ENCODE data around the gene GOLGB1. TPM values are rescaled to one million over a fixed set of nuclear protein-coding genes. Genes with fewer than 3 reads are reported as not detected.
"Not testable (repeated sequence)": the region's sequence is repeated elsewhere in the genome, so short reads cannot be mapped to it uniquely, and the experiment has no call there.

GOLGB1 gene
- polyA plus RNA-seq, 1 experiment: 35.7 TPM

- ChIA-PET CTCF (no interaction called here), POLR2A (no interaction called here)
- H3K4me3 ChIP-seq (ENCODE audit: low read depth, low read length): no peak overlapping the region
- no peaks in the 10 kb centered on the region for H3K27me3 ChIP-seq (ENCODE audit: control insufficient read depth, insufficient read depth, low read length)
- TF ChIP-seq, protein P1, sequence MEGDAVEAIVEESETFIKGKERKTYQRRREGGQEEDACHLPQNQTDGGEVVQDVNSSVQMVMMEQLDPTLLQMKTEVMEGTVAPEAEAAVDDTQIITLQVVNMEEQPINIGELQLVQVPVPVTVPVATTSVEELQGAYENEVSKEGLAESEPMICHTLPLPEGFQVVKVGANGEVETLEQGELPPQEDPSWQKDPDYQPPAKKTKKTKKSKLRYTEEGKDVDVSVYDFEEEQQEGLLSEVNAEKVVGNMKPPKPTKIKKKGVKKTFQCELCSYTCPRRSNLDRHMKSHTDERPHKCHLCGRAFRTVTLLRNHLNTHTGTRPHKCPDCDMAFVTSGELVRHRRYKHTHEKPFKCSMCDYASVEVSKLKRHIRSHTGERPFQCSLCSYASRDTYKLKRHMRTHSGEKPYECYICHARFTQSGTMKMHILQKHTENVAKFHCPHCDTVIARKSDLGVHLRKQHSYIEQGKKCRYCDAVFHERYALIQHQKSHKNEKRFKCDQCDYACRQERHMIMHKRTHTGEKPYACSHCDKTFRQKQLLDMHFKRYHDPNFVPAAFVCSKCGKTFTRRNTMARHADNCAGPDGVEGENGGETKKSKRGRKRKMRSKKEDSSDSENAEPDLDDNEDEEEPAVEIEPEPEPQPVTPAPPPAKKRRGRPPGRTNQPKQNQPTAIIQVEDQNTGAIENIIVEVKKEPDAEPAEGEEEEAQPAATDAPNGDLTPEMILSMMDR (IDR thresholded peaks at IDR 0.05; ENCODE audit: low read depth, low read length): no peak
- peaks cover 4% of the 10 kb centered on the region; the same call in 1 of the 2 replicates for H3K9me3 ChIP-seq (ENCODE audit: control insufficient read depth, insufficient read depth, low read length)
- no peak for DNase-seq (ENCODE audit: low read depth, low spot score)
- H3K27ac ChIP-seq (ENCODE audit: low read depth, low read length): no peak overlapping the region
Observed at GRCh38 chr3:121752772-121753171, 3.2 kb upstream of the GOLGB1 start.

DNA sequence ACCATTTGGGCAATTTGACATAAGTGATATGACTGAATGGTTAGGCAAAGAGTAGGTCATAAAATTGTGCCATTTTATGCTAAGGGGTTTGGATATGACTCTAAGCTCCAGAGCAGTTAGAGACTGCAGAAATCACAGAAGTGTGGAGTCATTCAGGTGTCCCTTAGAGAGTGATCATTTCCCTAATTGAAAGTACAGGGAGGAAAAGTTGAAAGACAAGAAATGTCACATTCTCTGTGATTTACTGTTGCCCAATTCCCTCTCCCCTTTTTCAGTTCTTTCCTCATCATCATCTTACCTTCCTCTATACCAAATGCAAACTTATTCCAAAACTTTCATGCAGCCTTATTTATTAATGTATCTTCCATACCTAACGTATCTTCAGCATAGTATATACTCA, 2.7 kb upstream of the GOLGB1 start:
- Histone ChIP-seq H3K27me3 (ENCODE audit: control insufficient read depth, insufficient read depth, low read length) (no peaks in the 10 kb centered on the region), H3K9me3 (ENCODE audit: control insufficient read depth, insufficient read depth, low read length) (peaks cover 4% of the 10 kb centered on the region; the same call in 1 of the 2 replicates), H3K4me3 (ENCODE audit: low read depth, low read length) (no peak overlapping the region), H3K27ac (ENCODE audit: low read depth, low read length) (no peak overlapping the region)
- TF ChIP-seq, protein P1 (IDR thresholded peaks at IDR 0.05; ENCODE audit: low read depth, low read length): no peak
- DNase-seq (ENCODE audit: low read depth, low spot score): no peak
- CTCF ChIA-PET: no interaction called here
- POLR2A ChIA-PET: no interaction called here

DNA sequence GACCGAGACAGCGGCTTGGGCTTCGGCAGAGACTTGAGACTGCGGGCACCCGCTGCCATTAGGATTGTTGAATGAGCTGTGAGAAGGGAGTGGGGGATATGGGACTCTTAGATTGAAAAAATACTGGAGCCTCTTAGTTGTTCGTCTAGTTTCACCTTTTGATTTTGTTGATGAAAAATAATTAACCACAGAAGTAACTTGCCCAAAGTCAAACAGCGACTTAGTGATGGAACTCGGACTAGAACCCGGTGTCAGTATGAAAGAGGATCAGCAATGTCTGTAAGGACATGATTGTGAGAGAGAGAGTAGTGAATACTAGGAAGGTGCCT, 510 bp upstream of the GOLGB1 start:
- no peak for DNase-seq (ENCODE audit: low read depth, low spot score)
- Histone ChIP-seq H3K27me3 (ENCODE audit: control insufficient read depth, insufficient read depth, low read length) (no peaks in the 10 kb centered on the region), H3K9me3 (ENCODE audit: control insufficient read depth, insufficient read depth, low read length) (peaks cover 4% of the 10 kb centered on the region; the same call in 1 of the 2 replicates), H3K4me3 (ENCODE audit: low read depth, low read length) (peak overlapping the region; percentile 92), H3K27ac (ENCODE audit: low read depth, low read length) (peak overlapping the region; percentile 4)
- ChIA-PET CTCF (no interaction called here), POLR2A (no interaction called here)
- TF ChIP-seq, protein P1 (IDR thresholded peaks at IDR 0.05; ENCODE audit: low read depth, low read length): no peak

GRCh38 chr3:121748680-121749275, 763 bp downstream of the GOLGB1 start:
- DNase-seq (ENCODE audit: low read depth, low spot score): no peak
- H3K9me3 ChIP-seq (ENCODE audit: control insufficient read depth, insufficient read depth, low read length): peaks cover 4% of the 10 kb centered on the region; the same call in 1 of the 2 replicates
- ChIA-PET POLR2A (interaction anchor here (0.6 to 0.7 kb wide), 2 partner anchors 12 to 22 kb away, joined by 3 read pairs; no protein-coding TSS in a partner anchor), CTCF (interaction anchor here (0.6 to 1.2 kb wide), 3 partner anchors 17 to 202 kb away, joined by 3 read pairs; no protein-coding TSS in a partner anchor)
- H3K27me3 ChIP-seq (ENCODE audit: control insufficient read depth, insufficient read depth, low read length): no peaks in the 10 kb centered on the region
- TF ChIP-seq, protein P1 (IDR thresholded peaks at IDR 0.05; ENCODE audit: low read depth, low read length): no peak
- peak overlapping the region; percentile 92 for H3K4me3 ChIP-seq (ENCODE audit: low read depth, low read length)
- peak overlapping the region; percentile 93 for H3K27ac ChIP-seq (ENCODE audit: low read depth, low read length)

DNA sequence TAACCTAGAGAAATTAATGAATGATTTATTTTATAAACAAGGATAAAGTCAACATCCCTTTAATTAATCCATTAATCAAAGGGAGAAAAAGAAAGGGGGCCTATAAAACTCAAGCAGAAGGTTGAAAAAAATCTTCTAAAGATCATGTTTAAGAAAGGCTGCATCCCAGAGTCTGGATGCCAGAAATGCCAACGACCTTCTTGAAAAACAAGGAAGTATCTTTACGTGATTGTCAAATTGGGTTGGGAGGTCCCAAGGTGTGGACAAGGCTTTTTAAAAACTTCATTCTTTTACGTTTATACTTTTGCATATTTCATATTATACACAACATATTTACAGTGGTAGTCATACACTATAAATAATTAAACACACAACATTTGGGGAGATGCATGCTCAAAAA, 1.6 kb downstream of the GOLGB1 start:
- ChIA-PET POLR2A (interaction anchor here (0.6 to 0.7 kb wide), 2 partner anchors 13 to 21 kb away, joined by 3 read pairs; no protein-coding TSS in a partner anchor), CTCF (interaction anchor here (1.0 to 1.2 kb wide), 2 partner anchors 18 to 201 kb away, joined by 3 read pairs; no protein-coding TSS in a partner anchor)
- no peak for DNase-seq (ENCODE audit: low read depth, low spot score)
- Histone ChIP-seq H3K27me3 (ENCODE audit: control insufficient read depth, insufficient read depth, low read length) (no peaks in the 10 kb centered on the region), H3K27ac (ENCODE audit: low read depth, low read length) (no peak overlapping the region), H3K9me3 (ENCODE audit: control insufficient read depth, insufficient read depth, low read length) (peaks cover 4% of the 10 kb centered on the region; the same call in 1 of the 2 replicates), H3K4me3 (ENCODE audit: low read depth, low read length) (peak overlapping the region; percentile 92)
- TF ChIP-seq, protein P1 (IDR thresholded peaks at IDR 0.05; ENCODE audit: low read depth, low read length): no peak

DNA sequence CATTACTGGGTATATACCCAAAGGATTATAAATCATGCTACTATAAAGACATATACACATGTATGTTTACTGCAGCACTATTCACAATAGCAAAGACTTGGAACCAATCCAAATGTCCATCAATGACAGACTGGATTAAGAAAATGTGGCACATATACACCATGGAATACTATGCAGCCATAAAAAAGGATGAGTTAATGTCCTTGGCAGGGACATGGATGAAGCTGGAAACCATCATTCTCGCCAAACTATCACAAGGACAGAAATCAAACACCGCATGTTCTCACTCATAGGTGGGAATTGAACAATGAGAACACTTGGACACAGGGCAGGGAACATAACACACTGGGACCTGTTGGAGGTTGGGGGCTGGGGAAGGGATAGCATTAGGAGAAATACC, 6.4 kb downstream of the GOLGB1 start:
- DNase-seq (ENCODE audit: low read depth, low spot score); CTCF ChIA-PET; H3K9me3 ChIP-seq (ENCODE audit: control insufficient read depth, insufficient read depth, low read length); POLR2A ChIA-PET; H3K27me3 ChIP-seq (ENCODE audit: control insufficient read depth, insufficient read depth, low read length); H3K4me3 ChIP-seq (ENCODE audit: low read depth, low read length); H3K27ac ChIP-seq (ENCODE audit: low read depth, low read length): not testable (repeated sequence)
